Fibroblast of lung (primary cell): ENCODE results near the gene WIPF1. TPM values are rescaled to one million over a fixed set of nuclear protein-coding genes. Genes with fewer than 3 reads are reported as not detected.

Experiments used
- DNase-seq, 2 donors: peaks; one replicate each; pipeline versions ENCODE4 v3.0.0 to v3.0.0-alpha.2; 2010; ENCODE audit warnings: low read depth in 2 of 2
- H2AFZ ChIP-seq: 2 replicates; pipeline ENCODE4 v1.5.1; 2012; ENCODE audit warnings: low read length, control low read depth, inconsistent platforms
- H3K27ac ChIP-seq: 2 replicates; pipeline ENCODE4 v1.5.1; 2011; ENCODE audit warnings: low read length, control low read depth; ENCODE audit not compliant: insufficient read depth
- H3K27me3 ChIP-seq: 2 replicates; pipeline ENCODE4 v1.5.1; 2011; ENCODE audit warnings: mild to moderate bottlenecking, low read length; ENCODE audit not compliant: control insufficient read depth, insufficient read depth
- H3K36me3 ChIP-seq: 2 replicates; pipeline ENCODE4 v1.5.1; 2011; ENCODE audit warnings: low read length; ENCODE audit not compliant: control insufficient read depth, insufficient read depth
- H3K4me1 ChIP-seq: 2 replicates; pipeline ENCODE4 v1.5.1; 2011; ENCODE audit warnings: low read length; ENCODE audit not compliant: control insufficient read depth, insufficient read depth; ENCODE audit errors: extremely low read depth
- H3K4me2 ChIP-seq: 2 replicates; pipeline ENCODE4 v1.5.1; 2011; ENCODE audit warnings: low read length, control low read depth; ENCODE audit not compliant: insufficient read depth; ENCODE audit errors: extremely low read depth
- H3K4me3 ChIP-seq, 4 experiments: fragments of 200-600 bp in 1 of 4; sonication (generic) in 1 of 4; replicated peaks in 1 of 4; 2 replicates each; pipeline ENCODE4 v1.5.1; 2011 to 2016; ENCODE audit warnings: low read length in 4 of 4, low read depth in 3 of 4, mild to moderate bottlenecking in 3 of 4, control low read depth in 2 of 4, inconsistent platforms in 1 of 4, mixed read lengths in 1 of 4; ENCODE audit not compliant: insufficient read depth in 1 of 4; ENCODE audit errors: control extremely low read depth in 1 of 4
- H3K79me2 ChIP-seq: 2 replicates; pipeline ENCODE4 v1.5.1; 2012; ENCODE audit warnings: mild to moderate bottlenecking, low read length, inconsistent platforms; ENCODE audit not compliant: control insufficient read depth, insufficient read depth
- H3K9ac ChIP-seq: 2 replicates; pipeline ENCODE4 v1.5.1; 2011; ENCODE audit warnings: mild to moderate bottlenecking, low read length, control low read depth; ENCODE audit not compliant: insufficient read depth
- H3K9me3 ChIP-seq: 2 replicates; pipeline ENCODE4 v1.5.1; 2012; ENCODE audit warnings: low read depth, low read length; ENCODE audit not compliant: control insufficient read depth, insufficient read depth
- H4K20me1 ChIP-seq: 2 replicates; pipeline ENCODE4 v1.5.1; 2011; ENCODE audit warnings: low read length; ENCODE audit not compliant: control insufficient read depth, insufficient read depth; ENCODE audit errors: extremely low read depth
- CTCF ChIP-seq, 2 donors: IDR thresholded peaks in 1 of 2; conservative IDR thresholded peaks in 1 of 2; 1 replicate in 1 of 2; 2 replicates in 1 of 2; pipeline ENCODE4 v1.5.1; 2011 to 2012; ENCODE audit warnings: low read length in 2 of 2, control low read depth in 1 of 2, inconsistent platforms in 1 of 2, low read depth in 1 of 2, mild to moderate bottlenecking in 1 of 2
- EZH2 ChIP-seq: IDR thresholded peaks from 2 replicates; pipeline ENCODE4 v1.5.1; 2012; ENCODE audit warnings: low read length, control low read depth, mild to moderate bottlenecking; ENCODE audit errors: missing control alignments
- polyA plus RNA-seq, 2 donors: library from polyadenylated mRNA; depleted of rRNA in 1 of 2; stranded (reverse) in 1 of 2; unstranded in 1 of 2; fragments of >200 nt; gene quantifications; 2 replicates each; pipeline ENCODE4 v1.2.1, GENCODE V29; 2011 to 2012; ENCODE audit warnings: missing spikeins in 1 of 2
- total RNA-seq: library from RNA; depleted of rRNA; stranded (reverse); fragments of >200 nt; gene quantifications from 2 replicates; pipeline ENCODE4 v1.2.1, GENCODE V29; 2014

Gene WIPF1
- total and polyA plus RNA-seq, 2 donors (not counting 1 experiment from before 2014, with no cell fraction given) = 10.7 to 23.6 TPM

GRCh38 chr2:174617718-174618117, 20.1 kb upstream of the WIPF1 start:
- Histone ChIP-seq H3K9ac (no peak overlapping the region), H3K27ac (no peak overlapping the region), H3K9me3 (no peaks in the 10 kb centered on the region), H2AFZ (no peak overlapping the region), H3K4me3 (no peak overlapping the region), H3K36me3 (no peaks in the 10 kb centered on the region), H3K4me1 (peaks cover 10% of the 10 kb centered on the region), H4K20me1 (no peaks in the 10 kb centered on the region), H3K79me2 (no peaks in the 10 kb centered on the region), H3K4me2 (no peak overlapping the region), H3K27me3 (no peaks in the 10 kb centered on the region)
- TF ChIP-seq EZH2 (no peak), CTCF (conservative IDR thresholded peaks at IDR 0.05 in 1 of 2, IDR thresholded peaks at IDR 0.05 in 1 of 2; ENCODE audit: low read depth in 1 of 2, low read length in 2 of 2) (no peak)
- DNase-seq = no peak

GRCh38 chr2:174617120-174617519, 19.5 kb upstream of the WIPF1 start:
- Histone ChIP-seq H3K4me3 (no peak overlapping the region), H3K36me3 (no peaks in the 10 kb centered on the region), H3K27ac (no peak overlapping the region), H3K27me3 (no peaks in the 10 kb centered on the region), H2AFZ (no peak overlapping the region), H3K9ac (no peak overlapping the region), H4K20me1 (no peaks in the 10 kb centered on the region), H3K9me3 (no peaks in the 10 kb centered on the region), H3K4me2 (no peak overlapping the region), H3K79me2 (no peaks in the 10 kb centered on the region), H3K4me1 (peaks cover 10% of the 10 kb centered on the region)
- TF ChIP-seq EZH2 (no peak), CTCF (conservative IDR thresholded peaks at IDR 0.05 in 1 of 2, IDR thresholded peaks at IDR 0.05 in 1 of 2; ENCODE audit: low read depth in 1 of 2, low read length in 2 of 2) (no peak)
- no peak for DNase-seq

GRCh38 chr2:174615871-174616436, 18.4 kb upstream of the WIPF1 start:
- H3K9ac ChIP-seq = no peak overlapping the region
- no peaks in the 10 kb centered on the region for H3K79me2 ChIP-seq
- H2AFZ ChIP-seq = no peak overlapping the region
- H3K4me3 ChIP-seq = no peak overlapping the region
- no peaks in the 10 kb centered on the region for H3K9me3 ChIP-seq
- no peaks in the 10 kb centered on the region for H3K36me3 ChIP-seq
- TF ChIP-seq CTCF (conservative IDR thresholded peaks at IDR 0.05 in 1 of 2, IDR thresholded peaks at IDR 0.05 in 1 of 2; ENCODE audit: low read depth in 1 of 2, low read length in 2 of 2) (no peak), EZH2 (no peak)
- H3K27me3 ChIP-seq = no peaks in the 10 kb centered on the region
- H3K27ac ChIP-seq = no peak overlapping the region
- H3K4me2 ChIP-seq = peak overlapping the region; percentile 5
- peaks cover 10% of the 10 kb centered on the region for H3K4me1 ChIP-seq
- peak; percentile 38 to 85 for DNase-seq
- H4K20me1 ChIP-seq = no peaks in the 10 kb centered on the region
